Measurements from ENCODE around the gene ORAI2.
"Not testable (repeated sequence)": the region's sequence is repeated elsewhere in the genome, so short reads cannot be mapped to it uniquely, and the experiment has no call there.

Gene ORAI2

DNA sequence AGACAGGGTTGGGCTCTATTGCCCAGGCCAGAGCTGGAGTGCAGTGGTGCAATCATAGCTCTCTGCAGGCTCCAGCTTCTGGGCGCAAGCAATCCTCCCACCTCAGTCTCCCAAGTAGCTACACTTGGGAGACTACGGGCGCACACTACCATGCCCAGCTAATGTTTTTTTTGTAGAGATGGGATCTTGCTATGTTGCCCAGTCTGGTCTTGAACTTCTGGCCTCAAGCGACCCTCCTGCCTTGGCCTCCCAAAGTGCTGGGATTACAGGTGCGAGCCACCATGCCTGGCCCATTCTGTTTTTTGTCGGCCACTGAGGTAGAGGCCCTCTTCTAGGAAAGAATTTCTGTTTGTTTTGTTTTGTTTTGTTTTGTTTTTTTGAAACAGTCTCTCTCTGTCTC lies 19.1 kb downstream of the ORAI2 start:
- TF ChIP-seq, protein P1, sequence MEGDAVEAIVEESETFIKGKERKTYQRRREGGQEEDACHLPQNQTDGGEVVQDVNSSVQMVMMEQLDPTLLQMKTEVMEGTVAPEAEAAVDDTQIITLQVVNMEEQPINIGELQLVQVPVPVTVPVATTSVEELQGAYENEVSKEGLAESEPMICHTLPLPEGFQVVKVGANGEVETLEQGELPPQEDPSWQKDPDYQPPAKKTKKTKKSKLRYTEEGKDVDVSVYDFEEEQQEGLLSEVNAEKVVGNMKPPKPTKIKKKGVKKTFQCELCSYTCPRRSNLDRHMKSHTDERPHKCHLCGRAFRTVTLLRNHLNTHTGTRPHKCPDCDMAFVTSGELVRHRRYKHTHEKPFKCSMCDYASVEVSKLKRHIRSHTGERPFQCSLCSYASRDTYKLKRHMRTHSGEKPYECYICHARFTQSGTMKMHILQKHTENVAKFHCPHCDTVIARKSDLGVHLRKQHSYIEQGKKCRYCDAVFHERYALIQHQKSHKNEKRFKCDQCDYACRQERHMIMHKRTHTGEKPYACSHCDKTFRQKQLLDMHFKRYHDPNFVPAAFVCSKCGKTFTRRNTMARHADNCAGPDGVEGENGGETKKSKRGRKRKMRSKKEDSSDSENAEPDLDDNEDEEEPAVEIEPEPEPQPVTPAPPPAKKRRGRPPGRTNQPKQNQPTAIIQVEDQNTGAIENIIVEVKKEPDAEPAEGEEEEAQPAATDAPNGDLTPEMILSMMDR (IDR thresholded peaks at IDR 0.05; ENCODE audit: low read depth, low read length), result no peak
- no peak overlapping the region for H3K4me3 ChIP-seq (replicated peaks in 1 of 2; ENCODE audit: low read depth in 2 of 2, low read length in 2 of 2)
- DNase-seq (ENCODE audit: low read depth in 2 of 2), result no peak

DNA sequence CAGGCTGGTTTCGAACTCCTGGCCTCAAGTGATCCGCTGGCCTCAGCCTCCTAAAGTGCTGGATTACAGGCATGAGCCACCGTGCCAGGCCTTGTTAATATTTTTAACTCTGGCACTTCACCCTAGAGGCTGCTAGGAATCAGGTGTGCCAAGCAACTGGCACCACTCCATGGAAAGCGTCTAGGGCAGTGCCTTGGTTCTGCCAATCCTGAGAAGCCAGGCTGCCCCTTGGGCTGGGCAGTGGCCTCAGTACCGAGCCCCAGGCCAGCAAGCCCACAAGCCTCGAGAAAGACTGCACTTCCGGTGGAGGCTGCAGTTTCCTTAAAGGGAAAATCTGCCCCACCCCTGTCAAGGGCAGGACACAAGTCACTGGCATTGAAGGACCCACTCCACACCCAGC lies 19.9 kb downstream of the ORAI2 start:
- H3K4me3 ChIP-seq (replicated peaks in 1 of 2; ENCODE audit: low read depth in 2 of 2, low read length in 2 of 2), result no peak overlapping the region
- DNase-seq (ENCODE audit: low read depth in 2 of 2), result no peak
- TF ChIP-seq, protein P1 (IDR thresholded peaks at IDR 0.05; ENCODE audit: low read depth, low read length), result no peak

DNA sequence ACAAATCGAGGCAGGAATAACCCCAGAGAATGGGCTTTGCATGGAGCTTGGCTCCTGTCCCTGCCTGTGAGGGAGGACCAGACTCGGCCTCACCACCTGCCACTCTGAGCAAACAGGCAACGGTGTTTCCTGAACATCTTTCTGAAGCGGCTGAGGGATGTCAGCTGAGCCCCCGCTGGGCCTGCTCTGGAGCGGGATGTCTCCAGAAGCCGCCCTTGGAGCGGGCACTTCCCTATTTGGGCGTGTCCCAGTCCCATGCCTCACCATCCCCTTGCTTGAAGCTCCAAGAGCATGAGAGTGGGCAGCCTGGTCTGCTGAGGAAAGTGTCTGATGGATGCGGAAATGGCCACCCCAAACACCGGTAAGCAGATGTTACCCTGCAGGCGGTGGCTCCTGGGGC lies 21.1 kb downstream of the ORAI2 start:
- TF ChIP-seq, protein P1 (IDR thresholded peaks at IDR 0.05; ENCODE audit: low read depth, low read length), result no peak
- H3K4me3 ChIP-seq (replicated peaks in 1 of 2; ENCODE audit: low read depth in 2 of 2, low read length in 2 of 2), result no peak overlapping the region
- DNase-seq (ENCODE audit: low read depth in 2 of 2), result no peak

DNA sequence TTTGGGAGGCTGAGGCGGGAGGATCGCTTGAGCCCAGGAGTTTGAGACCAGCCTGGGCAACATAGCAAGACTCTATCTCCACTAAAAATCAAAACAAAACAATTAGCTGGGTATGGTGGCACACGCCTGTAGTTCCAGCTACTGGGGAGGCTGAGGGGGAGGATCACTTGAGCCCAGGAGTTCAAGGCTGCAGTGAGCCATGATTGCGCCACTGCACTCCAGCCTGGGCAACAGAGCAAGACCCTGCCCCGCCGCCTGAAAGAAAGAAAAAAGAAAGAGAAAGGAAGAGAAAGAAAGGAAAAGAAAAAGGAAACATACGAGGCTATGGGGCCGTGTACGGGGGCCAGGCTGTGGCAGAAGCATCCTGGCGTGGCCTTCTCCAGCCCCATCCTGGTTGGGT lies 21.6 kb downstream of the ORAI2 start:
- not testable (repeated sequence) for H3K4me3 ChIP-seq (replicated peaks in 1 of 2; ENCODE audit: low read depth in 2 of 2, low read length in 2 of 2)

DNA sequence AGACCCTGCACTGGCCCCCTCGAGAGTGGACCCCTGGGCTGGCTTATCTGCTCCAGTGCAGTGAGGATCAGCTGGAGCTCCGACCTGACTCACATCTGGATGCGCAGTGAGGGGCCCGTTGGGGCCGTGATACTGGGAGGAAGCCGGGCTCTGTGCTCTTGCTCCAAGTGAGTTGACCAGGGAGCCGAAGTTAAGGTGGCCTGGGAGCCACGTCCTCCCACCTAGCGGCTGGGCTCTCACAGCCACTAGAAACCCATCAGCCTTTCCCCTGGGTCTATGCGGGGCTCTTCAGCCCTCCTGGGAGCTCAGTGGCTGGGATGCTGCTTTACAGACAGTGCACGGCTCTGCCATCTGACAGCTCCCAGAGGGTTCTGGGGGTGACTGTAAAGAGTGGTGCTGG lies 22.2 kb downstream of the ORAI2 start:
- H3K4me3 ChIP-seq (replicated peaks in 1 of 2; ENCODE audit: low read depth in 2 of 2, low read length in 2 of 2), result no peak overlapping the region
- no peak for DNase-seq (ENCODE audit: low read depth in 2 of 2)

More for the DNA sequence above, 21.6 kb downstream of the ORAI2 start:
- DNase-seq (ENCODE audit: low read depth in 2 of 2), result not testable (repeated sequence)

DNA sequence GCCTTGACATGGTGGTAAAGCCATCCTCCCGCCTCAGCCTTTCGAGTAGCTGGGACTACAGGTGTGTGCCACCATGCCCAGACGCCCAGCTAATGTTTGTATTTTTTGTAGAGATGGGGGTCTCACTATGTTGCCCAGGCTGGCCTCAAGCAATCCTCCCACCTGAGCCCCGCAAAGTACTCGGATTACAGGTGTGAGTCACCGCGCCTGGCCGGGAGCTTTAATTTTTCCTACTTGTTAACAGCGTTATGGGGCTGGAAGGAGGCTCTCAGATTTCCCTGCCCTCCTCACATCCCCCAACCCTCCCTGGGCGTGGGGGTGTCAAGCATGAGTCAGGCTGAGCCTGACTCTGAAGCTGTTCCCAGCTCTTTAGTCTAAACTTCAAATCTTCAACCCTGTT lies 23.0 kb downstream of the ORAI2 start:
- no peak overlapping the region for H3K4me3 ChIP-seq (replicated peaks in 1 of 2; ENCODE audit: low read depth in 2 of 2, low read length in 2 of 2)
- DNase-seq (ENCODE audit: low read depth in 2 of 2), result no peak
- TF ChIP-seq, protein P1 (IDR thresholded peaks at IDR 0.05; ENCODE audit: low read depth, low read length), result no peak

More for the DNA sequence above, 22.2 kb downstream of the ORAI2 start:
- TF ChIP-seq, protein P1 (IDR thresholded peaks at IDR 0.05; ENCODE audit: low read depth, low read length), result no peak

DNA sequence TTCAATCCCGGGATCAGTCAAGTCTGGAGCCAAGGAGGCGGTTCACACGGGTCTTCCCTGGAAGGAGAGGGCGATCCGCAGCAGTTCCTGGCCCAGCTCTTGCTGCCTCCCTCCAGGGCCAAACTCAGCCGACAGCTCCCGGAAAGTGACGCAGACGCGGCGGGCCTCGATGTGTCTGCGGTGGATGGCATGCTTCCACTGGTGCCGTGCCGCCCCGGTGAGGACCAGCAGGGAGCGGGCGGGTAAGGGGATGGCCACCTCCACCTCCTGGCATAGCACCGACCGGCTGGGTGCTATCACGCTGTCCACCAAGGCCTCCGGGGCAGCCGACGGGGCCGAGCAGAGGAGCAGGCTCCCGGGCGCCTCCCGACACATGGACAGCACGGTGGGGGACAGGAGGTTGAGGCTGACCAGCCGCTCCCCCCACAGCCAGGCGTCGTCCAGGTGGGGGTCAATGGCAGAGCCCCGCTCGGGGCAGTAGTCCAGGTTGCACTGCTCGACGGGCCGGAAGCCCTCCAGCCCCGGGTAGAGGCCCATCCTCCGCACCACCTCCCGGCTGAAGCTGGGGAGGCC lies 24.1 kb downstream of the ORAI2 start:
- TF ChIP-seq, protein P1 (IDR thresholded peaks at IDR 0.05; ENCODE audit: low read depth, low read length), result no peak
- no peak overlapping the region for H3K4me3 ChIP-seq (replicated peaks in 1 of 2; ENCODE audit: low read depth in 2 of 2, low read length in 2 of 2)
- no peak for DNase-seq (ENCODE audit: low read depth in 2 of 2)
